Right kidney (tissue), 1 donor: ENCODE results near the gene NRF1.

Experiments used
- DNase-seq: peaks from one replicate; pipeline ENCODE4 v3.0.0-alpha.2; 2016

NRF1 gene

GRCh38 chr7:129739427-129739826 lies 127.9 kb downstream of the NRF1 start:
- no peak for DNase-seq

DNA sequence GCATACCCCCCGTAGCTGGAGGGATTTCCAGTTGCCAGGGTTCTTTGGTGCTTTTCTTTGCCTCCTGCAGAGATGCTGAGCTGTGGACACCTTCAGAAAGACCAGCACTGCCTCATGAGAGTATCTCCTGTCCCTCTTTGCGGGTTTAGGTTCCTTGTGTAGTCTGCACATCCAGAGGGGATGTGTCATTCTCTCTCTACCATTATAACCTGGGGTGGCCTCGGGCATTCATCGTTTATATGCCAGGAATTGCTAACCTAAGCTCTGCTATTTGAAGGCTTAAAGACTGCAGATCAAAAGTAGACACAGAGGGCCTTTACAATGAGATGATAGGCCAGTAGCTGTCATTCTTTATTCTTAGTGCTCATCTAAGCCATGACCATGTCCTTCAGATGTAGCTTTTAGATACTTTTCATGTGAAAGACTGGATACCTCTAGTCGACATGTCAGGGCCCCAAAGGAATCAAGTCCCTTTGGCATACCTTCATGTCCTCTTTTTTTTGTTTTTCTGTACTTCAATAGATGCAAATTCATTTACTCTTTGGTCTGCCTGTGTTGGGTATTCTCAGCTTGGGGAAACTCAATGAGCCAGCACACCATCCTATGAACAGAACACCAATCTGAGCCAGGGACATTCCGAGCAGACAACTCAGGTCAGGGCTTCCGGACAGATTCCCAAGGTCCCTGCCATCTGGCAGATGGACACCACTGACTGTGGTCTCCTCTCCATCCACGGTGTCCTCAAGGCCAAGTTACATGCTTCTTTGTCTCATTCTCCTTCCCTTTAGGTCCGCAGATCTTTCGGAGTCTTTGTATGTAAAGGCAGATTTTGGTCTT lies 129.3 kb downstream of the NRF1 start:
- DNase-seq: no peak

GRCh38 chr7:129741743-129742213 lies 130.3 kb downstream of the NRF1 start:
- no peak for DNase-seq

GRCh38 chr7:129742256-129742655 lies 130.7 kb downstream of the NRF1 start:
- no peak for DNase-seq

- DNase-seq: no peak
Observed at GRCh38 chr7:129746857-129747529, 135.5 kb downstream of the NRF1 start.

- DNase-seq: no peak
Observed at GRCh38 chr7:129748356-129749109, 137.0 kb downstream of the NRF1 start.

GRCh38 chr7:129750091-129750490 lies 138.6 kb downstream of the NRF1 start:
- DNase-seq: no peak

DNA sequence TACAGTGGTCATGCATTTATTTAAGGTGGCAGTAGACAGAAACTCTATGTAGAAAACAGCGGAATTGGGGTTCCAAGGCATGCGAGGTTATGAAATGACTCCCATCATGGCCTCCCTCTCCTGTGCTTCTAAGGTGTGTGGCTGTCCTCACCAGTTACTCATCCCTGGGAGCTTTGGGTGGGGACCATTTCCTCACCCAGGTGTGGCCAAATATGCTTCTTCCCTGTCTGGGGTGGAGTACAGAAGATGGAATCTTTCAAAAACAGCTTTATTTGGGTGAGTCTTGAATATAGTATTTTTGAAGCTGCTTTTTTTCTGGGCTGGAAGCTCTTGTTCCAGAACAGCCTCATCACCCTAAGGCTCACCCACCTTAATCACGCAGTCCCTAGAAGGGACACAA lies 139.0 kb downstream of the NRF1 start:
- no peak for DNase-seq

GRCh38 chr7:129751916-129752315 lies 140.4 kb downstream of the NRF1 start:
- DNase-seq: no peak

GRCh38 chr7:129752760-129753159 lies 141.2 kb downstream of the NRF1 start:
- DNase-seq: no peak

- DNase-seq: no peak
Observed at GRCh38 chr7:129754406-129754805, 142.9 kb downstream of the NRF1 start.

- DNase-seq: no peak
Observed at GRCh38 chr7:129757991-129758390, 146.5 kb downstream of the NRF1 start.

DNA sequence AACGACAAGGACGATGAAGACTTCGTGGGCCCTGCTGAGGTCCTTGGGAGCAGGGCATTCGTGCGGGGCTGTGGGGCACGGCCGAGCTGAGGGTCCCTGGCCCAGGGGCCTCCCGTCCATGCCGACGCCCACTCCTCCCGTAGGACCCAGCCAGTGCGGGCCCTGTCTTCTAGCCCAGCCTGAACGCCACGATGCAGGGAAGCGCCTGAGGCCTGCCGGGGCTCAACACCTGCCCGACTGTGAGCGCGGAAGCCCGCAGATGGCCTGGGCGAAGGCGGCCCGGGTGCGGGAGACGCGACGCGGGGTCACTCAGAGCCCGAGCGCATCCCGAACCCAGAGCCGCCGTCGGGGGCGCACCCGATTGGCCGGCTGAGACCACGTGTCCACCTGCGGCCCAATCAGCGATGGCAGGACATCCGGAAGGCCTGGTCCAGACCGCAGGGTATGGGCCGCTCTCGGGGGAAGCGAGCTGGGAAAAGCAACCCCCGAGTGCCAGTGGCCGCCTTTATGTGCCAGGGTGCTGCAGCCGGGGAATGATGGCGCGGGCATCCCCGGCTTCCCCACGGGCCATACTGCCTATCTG lies 151.0 kb downstream of the NRF1 start:
- DNase-seq: no peak

- no peak for DNase-seq
Observed at GRCh38 chr7:129764247-129765084, 152.9 kb downstream of the NRF1 start.

GRCh38 chr7:129765352-129765751 lies 153.8 kb downstream of the NRF1 start:
- no peak for DNase-seq

DNA sequence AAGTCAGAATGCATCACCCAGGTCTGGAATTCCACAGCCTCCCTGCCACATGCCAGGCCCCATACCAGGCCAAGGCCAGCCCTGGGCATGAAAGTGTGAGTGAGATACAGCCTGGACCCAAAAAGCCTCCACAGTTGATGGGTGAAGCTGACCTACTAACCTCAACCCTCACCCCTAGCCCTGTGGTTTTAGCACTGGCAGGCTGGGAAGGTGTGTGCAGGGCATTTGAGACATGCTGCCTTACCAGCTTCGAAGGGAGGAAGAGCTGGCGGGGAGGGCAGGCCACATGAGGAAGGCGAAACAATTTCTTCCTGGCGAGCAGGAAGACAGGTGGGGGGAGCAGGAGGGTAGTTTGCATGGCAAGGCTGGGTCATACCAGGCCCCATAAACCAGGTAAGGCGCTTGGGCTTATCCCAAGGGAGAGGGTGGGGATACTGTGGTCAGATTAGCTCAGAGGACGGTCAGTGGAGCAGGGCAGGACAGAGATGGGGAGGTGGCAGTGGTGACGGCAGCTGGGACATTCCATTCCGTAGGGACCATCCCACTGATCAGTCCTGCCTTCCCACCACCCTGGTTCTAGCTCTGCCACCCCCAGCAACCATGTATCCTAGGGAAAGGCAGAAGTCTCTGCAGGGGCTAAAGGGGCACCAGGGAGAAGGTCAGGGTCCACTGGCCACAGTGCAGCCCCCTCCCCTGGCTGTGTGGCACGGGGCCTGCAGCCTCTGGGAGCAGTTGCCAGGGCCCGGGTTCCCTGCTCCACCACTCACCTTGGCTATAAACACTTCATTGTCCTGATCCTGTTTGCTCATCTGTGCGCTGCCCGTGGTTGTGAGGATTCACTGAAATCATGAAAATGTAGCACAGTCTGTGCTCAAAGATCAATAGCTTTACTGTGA lies 155.8 kb downstream of the NRF1 start:
- no peak for DNase-seq

GRCh38 chr7:129768614-129769399 lies 157.3 kb downstream of the NRF1 start:
- no peak for DNase-seq

DNA sequence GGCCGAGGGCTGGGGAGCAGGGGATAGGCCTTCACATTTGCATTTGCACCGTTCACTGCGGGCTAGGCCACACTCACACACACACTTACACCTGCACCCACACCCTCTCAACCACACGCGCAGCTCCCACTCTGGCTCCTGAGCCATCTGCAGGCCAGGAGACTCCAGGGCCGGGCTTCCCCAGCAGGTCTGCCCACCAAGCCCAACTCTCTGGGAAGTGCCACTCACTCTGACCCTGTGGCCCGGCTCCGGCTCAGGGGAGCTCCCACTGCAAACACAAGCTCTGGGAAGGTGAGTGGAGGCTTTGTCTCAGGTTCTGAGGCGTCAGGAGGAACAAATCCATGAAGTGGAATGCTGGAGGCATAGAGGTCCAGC lies 157.9 kb downstream of the NRF1 start:
- no peak for DNase-seq

- no peak for DNase-seq
Observed at GRCh38 chr7:129769866-129770808, 158.6 kb downstream of the NRF1 start.
